PC-9 (cell line): ENCODE results near the gene CPLX3.

Source experiments
- CTCF ChIP-seq: fragments of 200-600 bp; sonication (generic); conservative IDR thresholded peaks from 2 replicates; pipeline ENCODE4 v1.6.1; 2017; ENCODE audit warnings: mixed run types, antibody characterized with exemption, mild to moderate bottlenecking, moderate library complexity
- EZH2 ChIP-seq: fragments of 200-600 bp; sonication (generic); IDR thresholded peaks from 2 replicates; pipeline ENCODE4 v1.8.0; 2017; ENCODE audit warnings: antibody characterized with exemption, low read depth

GRCh38 chr15:74838746-74839525, 12.5 kb downstream of the CPLX3 start:
- TF ChIP-seq CTCF (no peak), EZH2 (no peak)
